Cardiac septum (tissue), 1 donor: ENCODE results near the gene KCND2. TPM values are rescaled to one million over a fixed set of nuclear protein-coding genes. Genes with fewer than 3 reads are reported as not detected.

ENCODE experiments used
- DNase-seq: peaks from one replicate; pipeline ENCODE4 v3.0.0-alpha.2; 2020; ENCODE audit warnings: low spot score
- intact Hi-C: fragments of 100-400 bp; cut with DNase I; formaldehyde crosslinking; loops from one replicate; pipeline ENCODE4 v1.14.0; 2022
- total RNA-seq: library from RNA; stranded (reverse); fragmentation: NEBNext Ultra II Directional; extraction: Animal tissue kit (Norgen Biotek cat#: 25700); gene quantifications from one replicate; pipeline ENCODE4 v1.2.1, GENCODE V29; 2021
- donor health status: DM: no; HTN: no; CAD: no.

Gene KCND2
- total RNA-seq, 1 donor from 2014 or later, result 0.22 TPM

- intact Hi-C loops, result no loop called here
- DNase-seq, result no peak
Measured at GRCh38 chr7:120467676-120468075, 194.7 kb downstream of the KCND2 start.

- no peak for DNase-seq
Measured at GRCh38 chr7:120468611-120469010, 195.6 kb downstream of the KCND2 start.

GRCh38 chr7:120472892-120473291 lies 199.9 kb downstream of the KCND2 start:
- intact Hi-C loops, result no loop called here
- DNase-seq, result no peak

More at GRCh38 chr7:120468611-120469010, 195.6 kb downstream of the KCND2 start:
- intact Hi-C loops, result no loop called here

- intact Hi-C loops, result no loop called here
- DNase-seq, result no peak
Measured at GRCh38 chr7:120473352-120473751, 200.4 kb downstream of the KCND2 start.

GRCh38 chr7:120475994-120476393 lies 203.0 kb downstream of the KCND2 start:
- no peak for DNase-seq
- intact Hi-C loops, result no loop called here

- intact Hi-C loops, result no loop called here
- DNase-seq, result no peak
Measured at GRCh38 chr7:120480472-120480871, 207.5 kb downstream of the KCND2 start.

- no peak for DNase-seq
- intact Hi-C loops, result no loop called here
Measured at GRCh38 chr7:120480930-120481329, 208.0 kb downstream of the KCND2 start.

GRCh38 chr7:120486164-120486563 lies 213.2 kb downstream of the KCND2 start:
- DNase-seq, result no peak
- intact Hi-C loops, result no loop called here

GRCh38 chr7:120502132-120502531 lies 229.2 kb downstream of the KCND2 start:
- no peak for DNase-seq
- intact Hi-C loops, result no loop called here

GRCh38 chr7:120502825-120503224 lies 229.8 kb downstream of the KCND2 start:
- intact Hi-C loops, result no loop called here
- DNase-seq, result no peak

GRCh38 chr7:120504386-120504785 lies 231.4 kb downstream of the KCND2 start:
- DNase-seq, result no peak
- intact Hi-C loops, result no loop called here

- intact Hi-C loops, result no loop called here
Measured at GRCh38 chr7:120505770-120506169, 232.8 kb downstream of the KCND2 start.

GRCh38 chr7:120512701-120513100 lies 239.7 kb downstream of the KCND2 start:
- intact Hi-C loops, result no loop called here
- DNase-seq, result no peak

More at GRCh38 chr7:120505770-120506169, 232.8 kb downstream of the KCND2 start:
- DNase-seq, result no peak

GRCh38 chr7:120519224-120519623 lies 246.2 kb downstream of the KCND2 start:
- DNase-seq, result no peak
- intact Hi-C loops, result no loop called here

GRCh38 chr7:120521761-120522737 lies 249.1 kb downstream of the KCND2 start:
- intact Hi-C loops, result no loop called here
- DNase-seq, result no peak

GRCh38 chr7:120523985-120524384 lies 251.0 kb downstream of the KCND2 start:
- intact Hi-C loops, result no loop called here
- no peak for DNase-seq

- intact Hi-C loops, result no loop called here
- no peak for DNase-seq
Measured at GRCh38 chr7:120526902-120527509, 254.0 kb downstream of the KCND2 start.

GRCh38 chr7:120529736-120530135 lies 256.8 kb downstream of the KCND2 start:
- no peak for DNase-seq
- intact Hi-C loops, result no loop called here

- no peak for DNase-seq
- intact Hi-C loops, result no loop called here
Measured at GRCh38 chr7:120538335-120538734, 265.4 kb downstream of the KCND2 start.

GRCh38 chr7:120539321-120539720 lies 266.3 kb downstream of the KCND2 start:
- no peak for DNase-seq
- intact Hi-C loops, result no loop called here

GRCh38 chr7:120547605-120548004 lies 274.6 kb downstream of the KCND2 start:
- intact Hi-C loops, result no loop called here
- no peak for DNase-seq
